Lower lobe of right lung (tissue), 2 donors: ENCODE data around the gene ANKFN1. TPM values are rescaled to one million over a fixed set of nuclear protein-coding genes. Genes with fewer than 3 reads are reported as not detected.

Experiments used
- ATAC-seq, 2 donors: fragments of 200-7000 bp; cut with Tn5 transposase; one replicate each; pipeline ENCODE4 v1.9.1; 2020 to 2022; ENCODE audit warnings: mild to moderate bottlenecking in 2 of 2, moderate library complexity in 2 of 2
- DNase-seq: peaks from one replicate; pipeline ENCODE4 v3.0.0-alpha.2; 2020
- H3K27ac ChIP-seq: fragments of 200-600 bp; one replicate; pipeline ENCODE4 v1.8.0; 2022
- H3K27me3 ChIP-seq: fragments of 200-600 bp; one replicate; pipeline ENCODE4 v1.8.0; 2022; ENCODE audit warnings: low read depth
- H3K36me3 ChIP-seq: fragments of 200-600 bp; one replicate; pipeline ENCODE4 v1.8.0; 2022; ENCODE audit warnings: mild to moderate bottlenecking
- H3K4me1 ChIP-seq: fragments of 200-600 bp; one replicate; pipeline ENCODE4 v1.8.0; 2022
- H3K4me3 ChIP-seq: fragments of 200-600 bp; one replicate; pipeline ENCODE4 v1.8.0; 2022; ENCODE audit warnings: mild to moderate bottlenecking
- H3K9me3 ChIP-seq: fragments of 200-600 bp; one replicate; pipeline ENCODE4 v1.8.0; 2022
- intact Hi-C: fragments of 100-400 bp; cut with DNase I; formaldehyde crosslinking; loops from one replicate; pipeline ENCODE4 v1.11.0; 2022
- total RNA-seq: library from RNA; stranded (reverse); fragmentation: NEBNext Ultra II Directional; extraction: Animal tissue kit (Norgen Biotek cat#: 25700); gene quantifications from one replicate; pipeline ENCODE4 v1.2.1, GENCODE V29; 2021
- TF ChIP-seq, protein P1 (sequence below): fragments of 200-600 bp; IDR thresholded peaks from one replicate; pipeline ENCODE4 v1.8.0; 2022; ENCODE audit warnings: antibody characterized with exemption, mild to moderate bottlenecking
- donor health status: DM: no; HTN: yes; CAD: no; lungs with severe emphysema.

Gene ANKFN1
- total RNA-seq, 1 donor from 2014 or later = 4.3 TPM

- DNase-seq (no peak), ATAC-seq (no peak)
- intact Hi-C loops = no loop called here
- Histone ChIP-seq H3K4me3 (no peak overlapping the region), H3K27me3 (no peaks in the 10 kb centered on the region), H3K9me3 (no peaks in the 10 kb centered on the region), H3K27ac (no peak overlapping the region), H3K36me3 (no peaks in the 10 kb centered on the region), H3K4me1 (no peaks in the 10 kb centered on the region)
- TF ChIP-seq, protein P1, sequence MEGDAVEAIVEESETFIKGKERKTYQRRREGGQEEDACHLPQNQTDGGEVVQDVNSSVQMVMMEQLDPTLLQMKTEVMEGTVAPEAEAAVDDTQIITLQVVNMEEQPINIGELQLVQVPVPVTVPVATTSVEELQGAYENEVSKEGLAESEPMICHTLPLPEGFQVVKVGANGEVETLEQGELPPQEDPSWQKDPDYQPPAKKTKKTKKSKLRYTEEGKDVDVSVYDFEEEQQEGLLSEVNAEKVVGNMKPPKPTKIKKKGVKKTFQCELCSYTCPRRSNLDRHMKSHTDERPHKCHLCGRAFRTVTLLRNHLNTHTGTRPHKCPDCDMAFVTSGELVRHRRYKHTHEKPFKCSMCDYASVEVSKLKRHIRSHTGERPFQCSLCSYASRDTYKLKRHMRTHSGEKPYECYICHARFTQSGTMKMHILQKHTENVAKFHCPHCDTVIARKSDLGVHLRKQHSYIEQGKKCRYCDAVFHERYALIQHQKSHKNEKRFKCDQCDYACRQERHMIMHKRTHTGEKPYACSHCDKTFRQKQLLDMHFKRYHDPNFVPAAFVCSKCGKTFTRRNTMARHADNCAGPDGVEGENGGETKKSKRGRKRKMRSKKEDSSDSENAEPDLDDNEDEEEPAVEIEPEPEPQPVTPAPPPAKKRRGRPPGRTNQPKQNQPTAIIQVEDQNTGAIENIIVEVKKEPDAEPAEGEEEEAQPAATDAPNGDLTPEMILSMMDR = no peak
Observed at GRCh38 chr17:56425483-56425882, 272.2 kb downstream of the ANKFN1 start.

DNA sequence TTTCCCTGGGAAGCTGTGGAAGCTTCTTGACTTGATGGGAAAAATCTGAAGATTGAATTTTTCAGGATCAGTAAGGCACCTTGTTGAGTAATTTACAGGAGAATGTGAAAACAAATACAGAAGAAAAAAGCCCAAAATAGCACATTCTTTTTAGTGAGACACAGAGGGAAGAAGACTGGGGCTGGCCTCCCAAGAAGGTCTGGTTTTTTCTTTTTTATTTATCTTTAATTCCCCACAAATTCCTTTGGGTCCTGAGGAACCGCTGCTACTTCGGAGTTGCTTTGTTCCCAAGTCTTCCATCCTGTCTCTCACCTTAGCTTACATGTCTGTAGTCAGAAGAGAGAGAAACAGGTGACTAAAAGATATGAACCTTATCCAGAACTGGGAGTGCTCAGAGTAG, 273.6 kb downstream of the ANKFN1 start:
- Histone ChIP-seq H3K4me3 (no peak overlapping the region), H3K4me1 (no peaks in the 10 kb centered on the region), H3K27ac (no peak overlapping the region), H3K36me3 (no peaks in the 10 kb centered on the region), H3K27me3 (no peaks in the 10 kb centered on the region), H3K9me3 (no peaks in the 10 kb centered on the region)
- DNase-seq (no peak), ATAC-seq (no peak)
- intact Hi-C loops = no loop called here
- TF ChIP-seq, protein P1 = no peak

DNA sequence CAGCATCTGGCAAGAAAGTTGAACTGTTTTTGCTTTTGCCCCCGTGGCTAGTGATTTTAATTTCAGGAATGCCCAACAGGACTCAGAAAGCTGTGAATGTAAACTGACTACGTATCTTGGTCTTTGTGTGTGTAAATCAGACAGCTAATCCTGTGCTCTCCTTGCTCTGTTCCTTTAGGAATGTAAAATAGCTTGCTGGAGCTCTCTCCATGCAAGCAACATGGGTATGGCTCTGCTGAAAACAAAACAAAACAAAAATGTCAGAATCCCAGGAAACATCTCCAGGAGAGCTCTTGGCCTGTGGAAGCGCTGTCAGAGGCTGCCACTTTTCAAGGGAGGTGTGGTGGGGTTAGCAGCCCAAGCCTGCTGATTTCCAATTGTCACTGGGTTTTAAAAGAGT, 278.5 kb downstream of the ANKFN1 start:
- DNase-seq (no peak), ATAC-seq (no peak)
- no peaks in the 10 kb centered on the region for H3K36me3 ChIP-seq
- no peaks in the 10 kb centered on the region for H3K4me1 ChIP-seq
- no peaks in the 10 kb centered on the region for H3K27me3 ChIP-seq
- TF ChIP-seq, protein P1 = no peak
- H3K27ac ChIP-seq = no peak overlapping the region
- no peaks in the 10 kb centered on the region for H3K9me3 ChIP-seq
- H3K4me3 ChIP-seq = no peak overlapping the region
- intact Hi-C loops = no loop called here

DNA sequence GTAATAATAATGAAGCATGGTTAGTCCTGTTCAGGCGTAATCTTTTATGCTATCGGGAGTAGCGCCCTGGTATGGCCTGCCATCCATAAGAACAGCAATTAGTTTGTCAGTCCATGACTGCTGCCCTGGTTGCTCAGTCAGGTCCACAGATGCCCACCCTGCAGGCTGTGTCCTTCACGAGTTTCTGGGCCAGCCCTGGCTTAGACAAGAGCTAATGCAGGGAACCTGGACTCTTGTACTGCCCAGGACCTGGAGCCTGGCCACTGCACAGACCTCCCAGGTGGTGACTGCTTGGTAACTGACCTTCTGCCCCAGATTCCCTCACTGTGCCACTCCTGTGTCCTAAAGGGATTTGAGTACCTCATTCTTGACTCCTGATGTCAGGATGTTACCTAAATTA, 279.2 kb downstream of the ANKFN1 start:
- no peak for ATAC-seq
- H3K27me3 ChIP-seq = no peaks in the 10 kb centered on the region
- H3K27ac ChIP-seq = no peak overlapping the region
- intact Hi-C loops = no loop called here
- H3K4me1 ChIP-seq = no peaks in the 10 kb centered on the region
- H3K36me3 ChIP-seq = no peaks in the 10 kb centered on the region
- no peaks in the 10 kb centered on the region for H3K9me3 ChIP-seq
- DNase-seq = no peak
- no peak overlapping the region for H3K4me3 ChIP-seq
- TF ChIP-seq, protein P1 = no peak

DNA sequence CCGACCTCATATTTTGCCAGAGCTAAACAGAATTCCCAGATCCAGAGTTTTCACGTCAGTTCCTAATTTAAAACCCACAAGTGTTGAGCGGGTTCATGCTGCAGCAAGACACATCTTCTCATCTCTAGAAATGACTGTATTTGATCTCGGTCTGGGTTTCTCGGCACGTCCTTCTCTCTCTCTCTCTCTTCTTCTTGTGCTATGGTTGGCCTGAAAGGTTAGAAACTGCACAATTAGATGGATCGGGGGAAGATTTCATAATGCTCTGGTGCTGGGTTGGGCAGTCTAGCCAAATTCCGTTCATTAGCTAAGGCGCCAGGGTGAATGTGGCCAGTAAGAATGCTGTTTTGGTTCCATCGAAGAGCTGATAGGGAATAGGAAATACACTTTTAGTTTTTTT, 281.3 kb downstream of the ANKFN1 start:
- ATAC-seq = no peak
- H3K36me3 ChIP-seq = no peaks in the 10 kb centered on the region
- DNase-seq = no peak
- intact Hi-C loops = no loop called here
- H3K27ac ChIP-seq = no peak overlapping the region
- H3K27me3 ChIP-seq = no peaks in the 10 kb centered on the region
- no peak overlapping the region for H3K4me3 ChIP-seq
- TF ChIP-seq, protein P1 = no peak
- H3K4me1 ChIP-seq = no peaks in the 10 kb centered on the region
- no peaks in the 10 kb centered on the region for H3K9me3 ChIP-seq

DNA sequence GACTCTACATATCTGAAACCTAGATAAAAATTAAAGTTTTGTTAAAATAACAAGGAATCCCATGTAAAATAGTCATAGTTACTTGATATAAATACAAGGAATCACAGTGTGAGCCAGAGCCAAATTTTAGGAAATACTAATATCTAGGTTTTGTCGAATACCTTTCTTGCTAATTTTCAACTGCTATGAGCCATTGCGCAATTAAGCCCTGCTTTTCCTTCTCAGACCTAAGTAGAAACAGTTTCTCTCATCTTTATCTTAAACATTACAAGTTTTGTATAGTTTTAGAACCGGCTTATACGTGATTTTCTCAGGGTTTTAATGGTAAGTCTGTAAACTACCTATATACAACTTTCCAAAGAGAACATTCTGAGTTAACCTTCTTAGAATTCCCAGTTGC, 282.9 kb downstream of the ANKFN1 start:
- no peak for ATAC-seq
- Histone ChIP-seq H3K36me3 (no peaks in the 10 kb centered on the region), H3K4me1 (no peaks in the 10 kb centered on the region), H3K9me3 (no peaks in the 10 kb centered on the region), H3K27ac (no peak overlapping the region), H3K4me3 (no peak overlapping the region), H3K27me3 (no peaks in the 10 kb centered on the region)
- TF ChIP-seq, protein P1 = no peak
- intact Hi-C loops = no loop called here
- no peak for DNase-seq
